K562 (cell line): ENCODE results near the gene USP32. TPM values are rescaled to one million over a fixed set of nuclear protein-coding genes. Genes with fewer than 3 reads are reported as not detected.
"Not testable (repeated sequence)": the region's sequence is repeated elsewhere in the genome, so short reads cannot be mapped to it uniquely, and the experiment has no call there.

ENCODE experiments used
- ATAC-seq: fragments of 200-7000 bp; cut with Tn5 transposase; 3 replicates; pipeline ENCODE4 v1.9.1; 2020; ENCODE audit warnings: moderate library complexity
- BruUV-seq: library from RNA; stranded (reverse); fragments of 400-500 nt; replicated peaks from 2 replicates; lab custom pipeline; 2021; lab: Mats Ljungman, UMichigan
- CTCF ChIA-PET: fragments of 300-600 bp; formaldehyde crosslinking; extraction: SDS; loops from one replicate; lab custom pipeline; 2021; ENCODE audit warnings: low intra/inter-chr PET ratio; lab: Yijun Ruan, JAX
- POLR2A ChIA-PET: fragments of 300-600, 350-650 bp; sonication (Branson Sonifier 250); formaldehyde crosslinking; extraction: SDS; loops from one replicate; lab custom pipeline; 2021; ENCODE audit warnings: antibody characterized with exemption, inconsistent platforms; lab: Yijun Ruan, JAX
- DNase-seq, 4 experiments: peaks; one replicate each; pipeline versions ENCODE4 v3.0.0 to v3.0.0-alpha.2; 2011 to 2018; ENCODE audit warnings: low spot score in 3 of 4, mixed read lengths in 3 of 4; ENCODE audit errors: extremely low read depth in 1 of 4
- FAIRE-seq: peaks from 2 replicates; lab custom pipeline; 2011; peaks lifted over from hg19 to GRCh38; lab: Jason Lieb, UNC
- H2AFZ ChIP-seq: 2 replicates; pipeline ENCODE4 v1.6.0; 2011; ENCODE audit warnings: low read depth, low read length, control low read depth, inconsistent platforms
- H3K27ac ChIP-seq: fragments of 200-600 bp; 3 replicates; pipeline ENCODE4 v1.8.0; 2011; ENCODE audit warnings: low read depth, mild to moderate bottlenecking, control low read depth, inconsistent platforms, low read length, moderate library complexity, mixed read lengths; ENCODE audit errors: extremely low read depth
- H3K27me3 ChIP-seq, 2 experiments: fragments of 300-600 bp in 1 of 2; 2 replicates in 1 of 2; 3 replicates in 1 of 2; pipeline versions ENCODE4 v1.6.0 to v1.8.0; 2011; ENCODE audit warnings: inconsistent platforms in 2 of 2, low read length in 2 of 2, mild to moderate bottlenecking in 1 of 2, mixed read lengths in 1 of 2, moderate library complexity in 1 of 2; ENCODE audit not compliant: control insufficient read depth in 2 of 2, insufficient read depth in 2 of 2
- H3K36me3 ChIP-seq: fragments of 300-600 bp; 3 replicates; pipeline ENCODE4 v1.8.0; 2011; ENCODE audit warnings: mild to moderate bottlenecking, low read length, inconsistent platforms; ENCODE audit not compliant: control insufficient read depth, insufficient read depth
- H3K4me1 ChIP-seq, 2 experiments: fragments of 200-600 bp in 1 of 2; replicated peaks in 1 of 2; 2 replicates in 1 of 2; 3 replicates in 1 of 2; pipeline versions ENCODE4 v1.5.1 to v1.8.0; 2011; ENCODE audit warnings: inconsistent platforms in 2 of 2, low read length in 2 of 2, mild to moderate bottlenecking in 1 of 2, mixed read lengths in 1 of 2, moderate library complexity in 1 of 2; ENCODE audit not compliant: control insufficient read depth in 2 of 2, insufficient read depth in 2 of 2
- H3K4me2 ChIP-seq: 2 replicates; pipeline ENCODE4 v1.6.1; 2011; ENCODE audit warnings: low read length, control low read depth, inconsistent platforms, mixed read lengths; ENCODE audit not compliant: insufficient read depth
- H3K4me3 ChIP-seq: fragments of 200-600 bp; sonication (generic), shearing (Covaris generic); 2 replicates; pipeline ENCODE4 v1.5.1; 2016; ENCODE audit warnings: control low read depth, inconsistent platforms
- H3K79me2 ChIP-seq: fragments of 200-600 bp; 3 replicates; pipeline ENCODE4 v1.8.0; 2011; ENCODE audit warnings: low read length, inconsistent platforms; ENCODE audit not compliant: control insufficient read depth, insufficient read depth
- H3K9ac ChIP-seq, 2 experiments: 2 replicates each; pipeline versions ENCODE4 v1.6.0 to v1.6.1; 2011; ENCODE audit warnings: low read depth in 2 of 2, low read length in 2 of 2, control low read depth in 1 of 2, inconsistent platforms in 1 of 2, mild to moderate bottlenecking in 1 of 2, mixed read lengths in 1 of 2; ENCODE audit not compliant: insufficient read depth in 1 of 2
- H3K9me1 ChIP-seq: one replicate; pipeline ENCODE4 v1.6.0; 2011; ENCODE audit warnings: inconsistent platforms, mild to moderate bottlenecking, low read length, moderate library complexity; ENCODE audit not compliant: control insufficient read depth, insufficient read depth
- H3K9me3 ChIP-seq: replicated peaks from 2 replicates; pipeline ENCODE4 v1.5.1; 2011; ENCODE audit warnings: low read depth, low read length, inconsistent platforms; ENCODE audit not compliant: control insufficient read depth, insufficient read depth
- H4K20me1 ChIP-seq: replicated peaks from 2 replicates; pipeline ENCODE4 v1.6.1; 2011; ENCODE audit warnings: low read length, inconsistent platforms, mixed read lengths; ENCODE audit not compliant: control insufficient read depth, insufficient read depth
- WGBS: fragments of 100-300 bp; shearing (Covaris generic); methylation state at CpG from one replicate; pipeline ENCODE4 v1.1.6; 2016; ENCODE audit warnings: low coverage, mixed read lengths; ENCODE audit not compliant: insufficient coverage; ENCODE audit errors: missing lambda C conversion rate; 5-methylcytosine and 5-hydroxymethylcytosine counted together
- in situ Hi-C: fragments of 300-500 bp; cut with MboI; formaldehyde crosslinking; loops from 4 replicates; pipeline ENCODE4 v1.15.0; 2018; ENCODE audit warnings: inconsistent platforms, mixed read lengths
- intact Hi-C: fragments of 100-400 bp; cut with micrococcal nuclease; formaldehyde crosslinking; loops from 2 replicates; pipeline ENCODE4 v1.14.2; 2022
- polyA plus RNA-seq, 8 experiments: library from polyadenylated mRNA; depleted of rRNA in 4 of 8; stranded (reverse) in 5 of 8; unstranded in 3 of 8; fragments of >200 nt; fragmentation: Nextera tagmentation in 2 of 8; fragmentation: Illumina TruSeq in 1 of 8; extraction: Ambion mirVana in 2 of 8; extraction: Trizol in 1 of 8; gene quantifications; 2 replicates each; pipeline versions ENCODE4 v1.2.1 to v1.2.3, GENCODE V29; 2011 to 2014; ENCODE audit warnings: inconsistent platforms in 1 of 8, missing spikeins in 1 of 8
- total RNA-seq, 7 experiments: library from RNA; depleted of rRNA in 6 of 7; stranded (reverse); fragments of >200 nt in 6 of 7; fragmentation: Illumina TruSeq in 2 of 7; extraction: Trizol in 2 of 7; gene quantifications; 2 replicates each; pipeline versions ENCODE4 v1.2.1 to v1.2.3, GENCODE V29; 2011 to 2021; ENCODE audit warnings: low replicate concordance in 1 of 7
- TF ChIP-seq, protein P1 (sequence below), 3 experiments: fragments of 200-800 bp in 1 of 3; fragments of 250-450 bp in 1 of 3; fragments of 450-650 bp in 1 of 3; sonication (Bioruptor Pico) in 1 of 3; sonication (Bioruptor generic) in 1 of 3; formaldehyde crosslinking in 1 of 3; IDR thresholded peaks; 2 replicates each; pipeline versions ENCODE4 v1.6.1 to v1.8.0; 2016 to 2022; ENCODE audit warnings: mild to moderate bottlenecking in 2 of 3, missing genetic modification characterization in 2 of 3, missing compliant biosample characterization in 1 of 3, moderate library complexity in 1 of 3

The USP32 gene
- total and polyA plus RNA-seq, 9 of the 15 experiments (the other 6 are each of a cell fraction or from before 2014, with no cell fraction given): 18.0 to 69.3 (median 47.1) TPM

DNA sequence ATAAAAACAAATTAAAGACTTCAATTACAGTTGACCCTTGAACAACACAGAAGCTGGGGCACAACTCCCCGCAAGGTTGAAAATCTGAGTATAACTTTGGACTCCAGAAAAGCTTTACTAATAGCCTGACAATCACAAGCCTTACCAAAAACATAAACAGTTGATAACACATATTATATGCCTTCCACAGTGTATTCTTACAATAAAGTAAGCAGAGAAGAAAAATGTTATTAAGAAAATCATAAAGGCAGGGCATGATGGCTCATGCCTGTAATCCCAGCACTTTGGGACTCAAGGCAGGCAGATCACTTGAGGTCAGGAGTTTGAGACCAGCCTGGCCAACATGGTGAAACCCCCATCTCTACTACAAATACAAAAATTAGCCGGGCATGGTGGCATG, 58.9 kb downstream of the USP32 start:
- peaks cover 69% of the 10 kb centered on the region for H3K79me2 ChIP-seq
- H3K36me3 ChIP-seq: peaks cover 24% of the 10 kb centered on the region; the same call in 1 of the 3 replicates
- POLR2A ChIA-PET, BruUV-seq, in situ Hi-C loops, H3K4me3 ChIP-seq, H3K9me1 ChIP-seq, CTCF ChIA-PET, H3K9me3 ChIP-seq, ATAC-seq, intact Hi-C loops, H3K9ac ChIP-seq, FAIRE-seq, H2AFZ ChIP-seq, H3K27me3 ChIP-seq, H3K4me1 ChIP-seq, H3K4me2 ChIP-seq, H4K20me1 ChIP-seq, DNase-seq, H3K27ac ChIP-seq: not testable (repeated sequence)
- TF ChIP-seq, protein P1, sequence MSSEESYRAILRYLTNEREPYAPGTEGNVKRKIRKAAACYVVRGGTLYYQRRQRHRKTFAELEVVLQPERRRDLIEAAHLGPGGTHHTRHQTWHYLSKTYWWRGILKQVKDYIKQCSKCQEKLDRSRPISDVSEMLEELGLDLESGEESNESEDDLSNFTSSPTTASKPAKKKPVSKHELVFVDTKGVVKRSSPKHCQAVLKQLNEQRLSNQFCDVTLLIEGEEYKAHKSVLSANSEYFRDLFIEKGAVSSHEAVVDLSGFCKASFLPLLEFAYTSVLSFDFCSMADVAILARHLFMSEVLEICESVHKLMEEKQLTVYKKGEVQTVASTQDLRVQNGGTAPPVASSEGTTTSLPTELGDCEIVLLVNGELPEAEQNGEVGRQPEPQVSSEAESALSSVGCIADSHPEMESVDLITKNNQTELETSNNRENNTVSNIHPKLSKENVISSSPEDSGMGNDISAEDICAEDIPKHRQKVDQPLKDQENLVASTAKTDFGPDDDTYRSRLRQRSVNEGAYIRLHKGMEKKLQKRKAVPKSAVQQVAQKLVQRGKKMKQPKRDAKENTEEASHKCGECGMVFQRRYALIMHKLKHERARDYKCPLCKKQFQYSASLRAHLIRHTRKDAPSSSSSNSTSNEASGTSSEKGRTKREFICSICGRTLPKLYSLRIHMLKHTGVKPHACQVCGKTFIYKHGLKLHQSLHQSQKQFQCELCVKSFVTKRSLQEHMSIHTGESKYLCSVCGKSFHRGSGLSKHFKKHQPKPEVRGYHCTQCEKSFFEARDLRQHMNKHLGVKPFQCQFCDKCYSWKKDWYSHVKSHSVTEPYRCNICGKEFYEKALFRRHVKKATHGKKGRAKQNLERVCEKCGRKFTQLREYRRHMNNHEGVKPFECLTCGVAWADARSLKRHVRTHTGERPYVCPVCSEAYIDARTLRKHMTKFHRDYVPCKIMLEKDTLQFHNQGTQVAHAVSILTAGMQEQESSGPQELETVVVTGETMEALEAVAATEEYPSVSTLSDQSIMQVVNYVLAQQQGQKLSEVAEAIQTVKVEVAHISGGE (CRISPR knock-in tag; IDR thresholded peaks at IDR 0.05): peak in 1 of 3 experiments; percentile 74; a peak in 1 of 6 replicates
- 93% methylated on average over 2 of the region's 2 CpGs for WGBS
